ENCODE data around the gene LMO1. TPM values are rescaled to one million over a fixed set of nuclear protein-coding genes. Genes with fewer than 3 reads are reported as not detected.

The LMO1 gene
- total and polyA plus RNA-seq, 7 donors: 0.74 to 9.3 (median 3.2) TPM

DNA sequence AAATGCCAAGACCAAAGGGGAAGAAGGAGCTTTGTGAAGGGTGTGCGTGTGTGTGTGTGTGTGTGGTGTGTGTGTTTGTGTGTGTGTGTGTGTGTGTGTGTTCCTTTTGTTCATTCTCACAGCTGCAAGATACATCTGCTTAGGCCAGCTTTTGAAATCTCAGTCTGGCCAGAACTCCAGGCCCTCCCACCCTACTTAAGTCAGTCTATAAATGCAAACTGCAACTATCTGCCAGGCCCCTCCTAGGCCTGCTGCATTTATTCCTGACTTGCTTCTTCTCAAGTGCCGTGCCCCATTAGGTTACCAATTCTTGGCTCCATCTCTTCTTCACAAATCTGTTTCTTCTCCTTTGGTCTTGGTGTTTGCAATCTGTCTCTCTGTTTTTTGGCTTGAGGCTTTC lies 73.2 kb downstream of the LMO1 start:
- Histone ChIP-seq H3K9me3 (no peaks in the 10 kb centered on the region), H3K27ac (no peak overlapping the region), H3K27me3 (ENCODE audit: insufficient read depth in 3 of 3, low read length in 2 of 3) (no peaks in the 10 kb centered on the region), H3K4me3 (no peak overlapping the region), H3K4me1 (no peaks in the 10 kb centered on the region), H3K36me3 (ENCODE audit: insufficient read depth in 1 of 2, low read depth in 1 of 2) (no peaks in the 10 kb centered on the region)
- no peak for DNase-seq
- no peak for ATAC-seq
- TF ChIP-seq, protein P1, sequence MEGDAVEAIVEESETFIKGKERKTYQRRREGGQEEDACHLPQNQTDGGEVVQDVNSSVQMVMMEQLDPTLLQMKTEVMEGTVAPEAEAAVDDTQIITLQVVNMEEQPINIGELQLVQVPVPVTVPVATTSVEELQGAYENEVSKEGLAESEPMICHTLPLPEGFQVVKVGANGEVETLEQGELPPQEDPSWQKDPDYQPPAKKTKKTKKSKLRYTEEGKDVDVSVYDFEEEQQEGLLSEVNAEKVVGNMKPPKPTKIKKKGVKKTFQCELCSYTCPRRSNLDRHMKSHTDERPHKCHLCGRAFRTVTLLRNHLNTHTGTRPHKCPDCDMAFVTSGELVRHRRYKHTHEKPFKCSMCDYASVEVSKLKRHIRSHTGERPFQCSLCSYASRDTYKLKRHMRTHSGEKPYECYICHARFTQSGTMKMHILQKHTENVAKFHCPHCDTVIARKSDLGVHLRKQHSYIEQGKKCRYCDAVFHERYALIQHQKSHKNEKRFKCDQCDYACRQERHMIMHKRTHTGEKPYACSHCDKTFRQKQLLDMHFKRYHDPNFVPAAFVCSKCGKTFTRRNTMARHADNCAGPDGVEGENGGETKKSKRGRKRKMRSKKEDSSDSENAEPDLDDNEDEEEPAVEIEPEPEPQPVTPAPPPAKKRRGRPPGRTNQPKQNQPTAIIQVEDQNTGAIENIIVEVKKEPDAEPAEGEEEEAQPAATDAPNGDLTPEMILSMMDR (IDR thresholded peaks at IDR 0.05): no peak
- intact Hi-C loops (cut with DNase I): no loop called here
- WGBS, 3 donors: 33 to 42% (median 37%) methylated on average over 2 of the region's 2 CpGs

DNA sequence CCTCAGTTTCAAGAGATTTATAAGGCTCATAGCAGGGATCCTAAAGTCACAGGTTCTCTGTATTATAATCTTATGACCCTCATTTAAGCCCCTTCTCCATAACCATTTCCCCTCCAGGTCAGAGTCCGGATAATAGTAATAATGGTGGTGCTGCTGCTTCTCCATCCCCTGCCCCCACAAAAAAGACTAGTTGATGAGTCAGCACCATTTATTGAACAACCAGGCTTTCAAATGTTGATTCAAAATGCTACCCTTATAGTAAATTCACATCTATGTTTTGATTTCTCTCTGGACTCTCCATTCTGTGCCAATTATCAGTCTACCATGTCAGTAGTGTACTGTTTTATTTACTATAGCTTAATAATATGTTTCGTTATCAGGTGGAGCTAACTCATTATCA lies 77.2 kb downstream of the LMO1 start:
- Histone ChIP-seq H3K4me3 (no peak overlapping the region), H3K9me3 (no peaks in the 10 kb centered on the region), H3K36me3 (ENCODE audit: insufficient read depth in 1 of 2, low read depth in 1 of 2) (no peaks in the 10 kb centered on the region), H3K27ac (no peak overlapping the region), H3K4me1 (no peaks in the 10 kb centered on the region), H3K27me3 (ENCODE audit: insufficient read depth in 3 of 3, low read length in 2 of 3) (peaks cover 0 to 3% (median 3%) of the 10 kb centered on the region in 3 donors)
- no peak for DNase-seq
- 89 to 96% (median 94%) methylated on average over 2 of the region's 2 CpGs for WGBS, 3 donors
- ATAC-seq: no peak
- intact Hi-C loops (cut with DNase I): no loop called here
- TF ChIP-seq, protein P1 (IDR thresholded peaks at IDR 0.05): no peak

DNA sequence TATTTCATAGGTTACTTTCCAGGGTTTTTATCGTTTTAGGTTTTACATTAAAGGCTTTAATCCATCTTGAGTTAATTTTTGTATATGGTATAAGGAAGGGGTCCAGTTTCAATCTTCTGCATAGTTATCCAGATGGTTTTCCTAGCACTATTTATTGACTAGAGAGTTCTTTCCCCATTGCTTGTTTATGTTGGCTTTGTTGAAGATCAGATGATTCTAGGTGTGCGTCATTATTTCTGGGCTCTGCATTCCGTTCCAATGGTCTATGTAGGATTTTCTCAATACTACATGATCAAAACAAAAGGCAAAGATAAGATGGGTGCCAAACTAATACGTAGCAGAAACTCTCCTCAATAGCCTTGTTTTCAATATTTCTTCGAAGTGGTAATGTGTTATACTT lies 80.6 kb downstream of the LMO1 start:
- no peaks in the 10 kb centered on the region for H3K9me3 ChIP-seq
- no peak for ATAC-seq

DNA sequence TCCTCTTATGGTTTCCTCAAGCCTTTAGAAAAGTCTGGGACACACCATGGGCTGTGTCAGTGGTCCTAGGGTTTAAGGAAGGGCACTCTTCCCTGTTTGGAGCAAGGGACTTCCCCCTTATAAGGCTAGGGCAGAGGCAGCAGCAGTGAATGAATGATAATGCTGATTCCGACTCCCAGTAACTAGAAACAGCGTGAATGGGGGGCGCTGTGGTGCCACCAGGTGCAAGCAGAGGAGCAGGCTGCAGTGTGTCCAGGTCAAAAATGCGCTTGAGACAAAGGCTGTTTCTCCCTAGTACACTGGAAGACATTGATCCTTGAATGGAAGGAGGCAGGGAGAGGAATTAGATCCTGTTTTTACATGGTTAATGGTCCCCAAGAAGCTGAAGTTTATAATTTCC lies 83.2 kb downstream of the LMO1 start:
- Histone ChIP-seq H3K27ac (no peak overlapping the region), H3K27me3 (ENCODE audit: insufficient read depth in 3 of 3, low read length in 2 of 3) (peaks cover 0 to 9% (median 8%) of the 10 kb centered on the region in 3 donors), H3K4me3 (no peak overlapping the region), H3K9me3 (no peaks in the 10 kb centered on the region), H3K4me1 (no peaks in the 10 kb centered on the region), H3K36me3 (ENCODE audit: insufficient read depth in 1 of 2, low read depth in 1 of 2) (no peaks in the 10 kb centered on the region)
- TF ChIP-seq, protein P1 (IDR thresholded peaks at IDR 0.05): no peak
- WGBS, 3 donors: 33 to 48% (median 46%) methylated on average over 4 of the region's 4 CpGs
- DNase-seq: no peak
- ATAC-seq: no peak
- intact Hi-C loops (cut with DNase I): no loop called here

More for the DNA sequence above, 80.6 kb downstream of the LMO1 start:
- DNase-seq: no peak
- H3K27me3 ChIP-seq (ENCODE audit: insufficient read depth in 3 of 3, low read length in 2 of 3): peaks cover 0 to 8% (median 3%) of the 10 kb centered on the region in 3 donors
- 68 to 81% (median 71%) methylated on average over 5 of the region's 5 CpGs for WGBS, 3 donors
- H3K36me3 ChIP-seq (ENCODE audit: insufficient read depth in 1 of 2, low read depth in 1 of 2): no peaks in the 10 kb centered on the region
- H3K4me3 ChIP-seq: no peak overlapping the region
- H3K4me1 ChIP-seq: no peaks in the 10 kb centered on the region
- intact Hi-C loops (cut with DNase I): no loop called here
- TF ChIP-seq, protein P1 (IDR thresholded peaks at IDR 0.05): no peak
- H3K27ac ChIP-seq: no peak overlapping the region

DNA sequence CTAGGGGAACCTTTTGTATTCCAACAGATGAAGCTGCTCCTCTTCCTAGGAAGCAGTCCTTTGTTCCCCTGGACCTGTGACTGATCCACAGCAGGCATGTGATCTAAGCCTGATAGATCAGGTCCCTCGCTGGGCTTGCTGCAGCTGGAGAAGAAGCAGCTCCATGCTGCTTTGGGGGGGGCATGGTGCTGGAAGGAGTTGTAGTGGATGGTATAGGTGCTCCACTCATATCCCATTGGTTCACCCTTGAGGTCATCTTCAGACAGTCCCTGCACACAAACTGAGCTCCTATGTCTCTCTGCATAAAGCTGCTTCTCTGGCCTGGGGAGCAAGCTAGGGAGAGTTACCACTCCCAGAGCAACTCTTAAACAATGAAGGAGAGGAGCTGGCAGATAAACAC lies 85.4 kb downstream of the LMO1 start:
- no peak overlapping the region for H3K4me3 ChIP-seq
- H3K4me1 ChIP-seq: no peaks in the 10 kb centered on the region
- no peak for DNase-seq
- peaks cover 0 to 8% (median 6%) of the 10 kb centered on the region in 3 donors for H3K27me3 ChIP-seq (ENCODE audit: insufficient read depth in 3 of 3, low read length in 2 of 3)
- TF ChIP-seq, protein P1 (IDR thresholded peaks at IDR 0.05): no peak
- no peaks in the 10 kb centered on the region for H3K9me3 ChIP-seq
- H3K36me3 ChIP-seq (ENCODE audit: insufficient read depth in 1 of 2, low read depth in 1 of 2): no peaks in the 10 kb centered on the region
- intact Hi-C loops (cut with DNase I): no loop called here
- H3K27ac ChIP-seq: no peak overlapping the region
- 69 to 70% (median 69%) methylated on average over 1 of the region's 1 CpG for WGBS, 3 donors
- no peak for ATAC-seq
